Stimulated activated CD4-positive, alpha-beta T cell treated with anti-CD3 and anti-CD28 coated beads, Interleukin-2, amount 100 ng/mL, for 48 hours (primary cell): ENCODE data around the gene KRT1.

Experiments
- DNase-seq, 2 donors: peaks; one replicate each; pipeline ENCODE4 v3.0.0-alpha.2; 2020

The KRT1 gene

GRCh38 chr12:52659395-52659794 is 20.8 kb downstream of the KRT1 start:
- no peak for DNase-seq

- no peak for DNase-seq
Observed at GRCh38 chr12:52658196-52658595, 22.0 kb downstream of the KRT1 start.

GRCh38 chr12:52657250-52657902 is 22.8 kb downstream of the KRT1 start:
- no peak for DNase-seq

- DNase-seq, result no peak
Observed at GRCh38 chr12:52656616-52657015, 23.6 kb downstream of the KRT1 start.

GRCh38 chr12:52655720-52656124 is 24.5 kb downstream of the KRT1 start:
- DNase-seq, result no peak

- DNase-seq, result no peak
Observed at GRCh38 chr12:52655251-52655650, 25.0 kb downstream of the KRT1 start.

GRCh38 chr12:52651726-52652261 is 28.4 kb downstream of the KRT1 start, which contains the start of gene KRT2:
KRT2 (minus strand) TSS chr12:52652211; CDS start chr12:52652142, 69 bp downstream.
- DNase-seq, result no peak

GRCh38 chr12:52650520-52651081 is 29.6 kb downstream of the KRT1 start:
- no peak for DNase-seq

GRCh38 chr12:52649066-52649465 is 31.1 kb downstream of the KRT1 start:
- no peak for DNase-seq

GRCh38 chr12:52648012-52648550 is 32.1 kb downstream of the KRT1 start:
- DNase-seq, result no peak

- no peak for DNase-seq
Observed at GRCh38 chr12:52647601-52648000, 32.6 kb downstream of the KRT1 start.

GRCh38 chr12:52646613-52647012 is 33.6 kb downstream of the KRT1 start:
- no peak for DNase-seq

- DNase-seq, result no peak
Observed at GRCh38 chr12:52645982-52646381, 34.2 kb downstream of the KRT1 start.

GRCh38 chr12:52645120-52645761 is 35.0 kb downstream of the KRT1 start:
- DNase-seq, result no peak

GRCh38 chr12:52644078-52644415 is 36.2 kb downstream of the KRT1 start:
- DNase-seq, result no peak

- DNase-seq, result no peak
Observed at GRCh38 chr12:52643233-52644077, 36.8 kb downstream of the KRT1 start.

- DNase-seq, result no peak
Observed at GRCh38 chr12:52641468-52641867, 38.7 kb downstream of the KRT1 start.

GRCh38 chr12:52637299-52637698 is 42.9 kb downstream of the KRT1 start:
- DNase-seq, result no peak

- DNase-seq, result no peak
Observed at GRCh38 chr12:52636592-52637258, 43.5 kb downstream of the KRT1 start.

- no peak for DNase-seq
Observed at GRCh38 chr12:52636189-52636588, 44.0 kb downstream of the KRT1 start.

- DNase-seq, result no peak
Observed at GRCh38 chr12:52634266-52635056, 45.7 kb downstream of the KRT1 start.

GRCh38 chr12:52633383-52633782 is 46.8 kb downstream of the KRT1 start:
- DNase-seq, result no peak
